ENCODE measurements around the gene MFSD12.
"Not testable (repeated sequence)": the region's sequence is repeated elsewhere in the genome, so short reads cannot be mapped to it uniquely, and the experiment has no call there.

MFSD12 gene

GRCh38 chr19:3585301-3586126 is 28.1 kb upstream of the MFSD12 start, which contains the start of gene GIPC3:
Gene GIPC3 (plus strand): TSS chr19:3585478. CDS start chr19:3585598, 120 bp downstream.
- in situ Hi-C loops (cut with MboI; ENCODE audit: low pct_unique_long_range_greater_than_20kb, low sequenced_read_pairs, unreplicated experiment), result no loop called here
- TF ChIP-seq CTCF (IDR thresholded peaks at IDR 0.05; ENCODE audit: extremely low read depth, insufficient read depth, missing control alignments), result no peak
- DNase-seq (ENCODE audit: low spot score), result no peak

- DNase-seq (ENCODE audit: low spot score); in situ Hi-C loops (cut with MboI; ENCODE audit: low pct_unique_long_range_greater_than_20kb, low sequenced_read_pairs, unreplicated experiment): not testable (repeated sequence)
Measured at GRCh38 chr19:3584036-3584802, 26.8 kb upstream of the MFSD12 start.

GRCh38 chr19:3581792-3582191 is 24.4 kb upstream of the MFSD12 start:
- in situ Hi-C loops (cut with MboI; ENCODE audit: low pct_unique_long_range_greater_than_20kb, low sequenced_read_pairs, unreplicated experiment); DNase-seq (ENCODE audit: low spot score): not testable (repeated sequence)

- no peak for DNase-seq (ENCODE audit: low spot score)
- in situ Hi-C loops (cut with MboI; ENCODE audit: low pct_unique_long_range_greater_than_20kb, low sequenced_read_pairs, unreplicated experiment), result no loop called here
- no peak for TF ChIP-seq CTCF (IDR thresholded peaks at IDR 0.05; ENCODE audit: extremely low read depth, insufficient read depth, missing control alignments)
Measured at GRCh38 chr19:3580156-3580934, 23.0 kb upstream of the MFSD12 start.

GRCh38 chr19:3578390-3578789 is 21.0 kb upstream of the MFSD12 start:
- in situ Hi-C loops (cut with MboI; ENCODE audit: low pct_unique_long_range_greater_than_20kb, low sequenced_read_pairs, unreplicated experiment), result no loop called here
- peak; percentile 6 for DNase-seq (ENCODE audit: low spot score)
- TF ChIP-seq CTCF (IDR thresholded peaks at IDR 0.05; ENCODE audit: extremely low read depth, insufficient read depth, missing control alignments), result no peak

GRCh38 chr19:3577723-3578344 is 20.4 kb upstream of the MFSD12 start:
- no peak for TF ChIP-seq CTCF (IDR thresholded peaks at IDR 0.05; ENCODE audit: extremely low read depth, insufficient read depth, missing control alignments)
- in situ Hi-C loops (cut with MboI; ENCODE audit: low pct_unique_long_range_greater_than_20kb, low sequenced_read_pairs, unreplicated experiment), result no loop called here
- peak; percentile 12 for DNase-seq (ENCODE audit: low spot score)

All from GM13977 (cell line).